UCSD-AML1 (cell line): ENCODE measurements around the gene MTCP1.

Source experiments
- DNase-seq: peaks from one replicate; lab custom pipeline; 2025; ENCODE audit not compliant: unreplicated experiment; lab: John Stamatoyannopoulos, UW

The MTCP1 gene

GRCh38 chrX:155070975-155071693 is at the start of gene MTCP1, which contains the start of the genes BRCC3 and CMC4:
MTCP1 (minus strand) TSS chrX:155071136; CDS start chrX:155066010, 5,126 bp downstream.
BRCC3 (plus strand) TSS chrX:155071508; CDS start chrX:155071528, 20 bp downstream.
CMC4 (minus strand) TSS chrX:155071136; CDS start chrX:155064023, 7,113 bp downstream.
- DNase-seq = peak; percentile 92

GRCh38 chrX:155115174-155115819 is 44.4 kb upstream of the MTCP1 start:
- no peak for DNase-seq

GRCh38 chrX:155113097-155113496 is 42.2 kb upstream of the MTCP1 start:
- no peak for DNase-seq

- no peak for DNase-seq
Measured at GRCh38 chrX:155112171-155112570, 41.2 kb upstream of the MTCP1 start.

- DNase-seq = no peak
Measured at GRCh38 chrX:155108427-155108826, 37.5 kb upstream of the MTCP1 start.

GRCh38 chrX:155105919-155106318 is 35.0 kb upstream of the MTCP1 start:
- no peak for DNase-seq

- DNase-seq = no peak
Measured at GRCh38 chrX:155094468-155095061, 23.6 kb upstream of the MTCP1 start.

- no peak for DNase-seq
Measured at GRCh38 chrX:155086961-155087735, 16.2 kb upstream of the MTCP1 start.

GRCh38 chrX:155086202-155086840 is 15.4 kb upstream of the MTCP1 start:
- peak; percentile 14 for DNase-seq

- no peak for DNase-seq
Measured at GRCh38 chrX:155071694-155072280, 851 bp upstream of the MTCP1 start.

- DNase-seq = no peak
Measured at GRCh38 chrX:155070663-155070974, 317 bp downstream of the MTCP1 start.

GRCh38 chrX:155070038-155070437 is 898 bp downstream of the MTCP1 start:
- no peak for DNase-seq

GRCh38 chrX:155069414-155069813 is 1.5 kb downstream of the MTCP1 start:
- no peak for DNase-seq

GRCh38 chrX:155068165-155068564 is 2.8 kb downstream of the MTCP1 start:
- no peak for DNase-seq

- DNase-seq = no peak
Measured at GRCh38 chrX:155065035-155065734, 5.8 kb downstream of the MTCP1 start.

GRCh38 chrX:155061760-155062159 is 9.2 kb downstream of the MTCP1 start:
- no peak for DNase-seq

GRCh38 chrX:155056877-155057792 is 13.8 kb downstream of the MTCP1 start:
- peak; percentile 53 for DNase-seq

- no peak for DNase-seq
Measured at GRCh38 chrX:155056471-155056870, 14.5 kb downstream of the MTCP1 start.

GRCh38 chrX:155055494-155055893 is 15.4 kb downstream of the MTCP1 start:
- DNase-seq = no peak
